NCI-H2107 treated with DMSO at 0.1 percent for 48 hours (cell line): ENCODE data around the gene FAM168A.
"Not testable (repeated sequence)": the region's sequence is repeated elsewhere in the genome, so short reads cannot be mapped to it uniquely, and the experiment has no call there.

Experiments
- DNase-seq: peaks from one replicate; lab custom pipeline; 2025; ENCODE audit not compliant: unreplicated experiment; lab: John Stamatoyannopoulos, UW

FAM168A gene

GRCh38 chr11:73596547-73596946 lies 1.4 kb downstream of the FAM168A start:
- DNase-seq: no peak

GRCh38 chr11:73592640-73593039 lies 5.3 kb downstream of the FAM168A start:
- no peak for DNase-seq

GRCh38 chr11:73591743-73592142 lies 6.2 kb downstream of the FAM168A start:
- DNase-seq: no peak

DNA sequence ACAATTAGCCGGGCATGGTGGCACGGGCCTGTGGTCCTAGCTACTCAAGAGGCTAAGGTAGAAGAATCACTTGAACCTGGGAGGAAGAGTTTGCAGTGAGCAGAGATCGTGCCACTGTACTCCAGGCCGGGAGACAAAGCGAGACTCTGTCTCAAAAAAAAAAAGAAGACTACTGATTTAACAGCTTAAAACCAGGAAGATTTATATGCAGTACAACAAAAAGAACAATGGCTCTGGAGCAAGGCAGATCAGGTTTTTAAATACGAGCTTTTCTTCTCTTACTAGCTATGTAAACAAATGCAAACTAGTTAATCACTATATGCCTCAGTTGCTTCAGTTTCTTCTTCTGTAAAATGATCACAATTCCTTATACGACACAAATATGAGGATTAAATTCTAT lies 6.9 kb downstream of the FAM168A start:
- no peak for DNase-seq

DNA sequence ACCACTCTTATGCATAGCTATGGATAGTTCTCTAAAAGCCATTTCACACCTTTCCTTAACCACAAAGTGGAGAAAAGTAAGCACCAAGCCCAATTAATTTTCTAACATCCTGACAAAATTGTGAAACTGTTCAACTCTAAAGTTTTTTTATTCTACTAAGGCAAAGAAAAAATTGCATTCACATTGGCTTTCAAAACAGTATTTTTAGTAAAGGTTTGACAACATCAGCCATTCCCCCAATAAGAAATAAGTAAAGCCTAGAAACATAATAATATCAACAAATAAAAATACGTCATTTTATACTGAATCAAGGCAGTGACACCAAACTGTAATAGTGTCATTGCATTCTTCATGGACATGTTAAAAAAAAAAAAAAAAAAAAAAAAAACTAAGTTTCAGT lies 11.1 kb downstream of the FAM168A start:
- DNase-seq: no peak

DNA sequence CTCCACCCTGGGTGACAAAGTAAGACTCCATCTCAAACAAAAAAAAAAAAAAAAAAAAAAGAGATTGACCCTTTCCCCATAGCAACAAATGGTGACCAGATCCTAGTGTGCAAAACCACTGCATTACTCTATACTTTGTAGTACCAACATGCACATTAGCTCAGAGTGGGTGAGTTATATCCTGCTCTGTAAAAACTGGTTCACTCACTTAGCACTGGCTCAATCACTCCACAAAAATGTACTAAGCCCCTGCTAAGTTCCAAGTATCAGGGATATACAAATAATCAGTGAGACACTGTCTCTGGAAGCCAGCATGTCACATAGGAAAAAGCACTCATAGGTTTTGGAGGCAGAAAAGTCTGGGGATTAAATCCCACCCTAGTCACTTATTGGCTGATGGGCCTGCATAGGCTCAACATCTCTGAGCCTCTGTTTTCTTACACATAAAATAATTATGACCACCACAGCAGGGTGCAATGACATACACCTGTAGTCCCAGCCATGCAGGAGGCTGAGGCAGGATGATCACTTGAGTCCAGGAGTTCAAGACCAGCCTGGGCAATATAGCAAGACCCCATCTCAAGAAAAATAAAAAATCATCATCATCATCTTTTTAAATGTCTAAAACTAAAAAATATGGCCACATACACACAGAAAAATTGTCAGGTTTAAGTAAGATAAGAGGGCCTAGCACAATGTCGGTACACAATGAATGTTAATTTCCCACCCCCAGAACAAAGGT lies 11.9 kb downstream of the FAM168A start:
- DNase-seq: no peak

DNA sequence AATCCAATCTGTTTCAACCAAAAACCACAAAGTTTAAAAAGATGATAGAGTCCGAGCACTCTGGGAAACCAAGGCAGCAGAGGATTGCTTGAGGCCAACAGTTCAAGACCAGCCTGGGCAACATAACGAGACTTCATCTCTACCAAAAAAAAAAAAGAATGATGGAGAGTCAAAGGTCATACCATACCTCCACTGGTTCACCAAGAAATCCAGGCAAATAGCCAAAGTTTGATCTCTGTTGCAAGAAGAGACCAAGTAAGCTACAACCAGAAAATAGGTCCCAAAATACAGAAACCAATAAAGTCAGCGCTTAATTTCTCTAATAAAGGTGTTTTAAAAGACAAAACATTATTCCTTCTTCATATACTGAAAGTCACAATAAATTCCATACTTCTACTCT lies 13.1 kb downstream of the FAM168A start:
- DNase-seq: no peak

- DNase-seq: no peak
Observed at GRCh38 chr11:73582653-73583052, 15.3 kb downstream of the FAM168A start.

DNA sequence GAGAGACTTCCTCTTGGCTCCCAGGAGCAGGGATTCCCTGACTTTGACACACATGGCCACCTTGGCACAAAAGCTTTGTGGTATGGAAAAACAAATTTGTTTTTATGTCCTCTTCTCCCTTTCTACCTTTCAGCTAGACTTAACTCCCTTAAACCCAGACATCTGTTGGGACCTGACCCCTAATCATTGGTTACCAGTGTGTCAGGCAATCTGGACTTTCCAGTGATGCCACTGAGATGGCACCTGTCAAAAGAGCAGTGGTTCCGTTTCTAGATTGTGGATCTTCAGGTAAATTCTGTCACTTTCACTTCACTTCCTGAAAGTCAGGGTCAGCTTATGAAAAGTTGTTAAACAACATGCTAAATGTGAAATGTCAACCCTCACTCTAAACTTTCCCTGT lies 17.2 kb downstream of the FAM168A start:
- not testable (repeated sequence) for DNase-seq

GRCh38 chr11:73579641-73580434 lies 18.1 kb downstream of the FAM168A start:
- DNase-seq: no peak

GRCh38 chr11:73578592-73579185 lies 19.2 kb downstream of the FAM168A start:
- DNase-seq: peak; percentile 31

DNA sequence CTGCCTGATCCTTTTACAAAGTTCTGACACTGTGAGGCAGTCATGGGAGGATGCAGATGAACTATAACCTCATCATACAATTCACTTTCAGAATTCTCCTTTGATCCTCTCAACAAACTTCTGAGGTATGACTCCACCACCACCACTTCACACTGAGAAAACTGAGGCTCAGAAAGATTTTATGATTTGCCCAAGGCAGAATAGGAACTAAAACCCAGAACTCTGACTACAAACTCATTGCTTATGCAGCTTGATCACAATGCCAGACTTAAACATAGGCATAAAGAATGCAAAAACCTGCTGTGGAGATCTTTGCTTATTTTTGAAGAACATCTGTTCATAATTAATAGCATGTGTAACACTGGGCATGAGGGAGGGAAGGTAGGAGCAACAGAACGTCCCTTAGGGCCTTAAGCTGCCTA lies 20.4 kb downstream of the FAM168A start:
- no peak for DNase-seq

DNA sequence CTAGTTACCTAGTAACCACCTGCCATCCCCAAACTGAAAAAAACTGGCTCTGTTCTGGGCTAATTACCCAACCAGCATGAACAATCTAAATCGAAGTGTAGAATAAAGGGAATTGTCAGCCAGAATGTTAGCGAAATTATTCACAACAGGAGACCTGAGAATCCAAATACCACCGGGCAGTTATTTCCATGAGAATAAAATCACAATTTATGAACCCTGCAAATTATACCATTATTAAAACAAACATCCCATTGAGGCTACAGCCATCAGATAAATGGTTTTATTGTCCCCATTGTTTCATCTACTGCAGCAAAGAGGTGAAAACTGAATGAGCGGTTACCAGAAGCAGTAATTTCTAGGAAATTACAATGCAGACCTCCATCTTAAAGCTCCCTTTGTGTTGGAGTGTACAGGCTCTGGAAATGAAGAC lies 21.7 kb downstream of the FAM168A start:
- peak; percentile 17 for DNase-seq

- DNase-seq: not testable (repeated sequence)
Observed at GRCh38 chr11:73571982-73572381, 25.9 kb downstream of the FAM168A start.

DNA sequence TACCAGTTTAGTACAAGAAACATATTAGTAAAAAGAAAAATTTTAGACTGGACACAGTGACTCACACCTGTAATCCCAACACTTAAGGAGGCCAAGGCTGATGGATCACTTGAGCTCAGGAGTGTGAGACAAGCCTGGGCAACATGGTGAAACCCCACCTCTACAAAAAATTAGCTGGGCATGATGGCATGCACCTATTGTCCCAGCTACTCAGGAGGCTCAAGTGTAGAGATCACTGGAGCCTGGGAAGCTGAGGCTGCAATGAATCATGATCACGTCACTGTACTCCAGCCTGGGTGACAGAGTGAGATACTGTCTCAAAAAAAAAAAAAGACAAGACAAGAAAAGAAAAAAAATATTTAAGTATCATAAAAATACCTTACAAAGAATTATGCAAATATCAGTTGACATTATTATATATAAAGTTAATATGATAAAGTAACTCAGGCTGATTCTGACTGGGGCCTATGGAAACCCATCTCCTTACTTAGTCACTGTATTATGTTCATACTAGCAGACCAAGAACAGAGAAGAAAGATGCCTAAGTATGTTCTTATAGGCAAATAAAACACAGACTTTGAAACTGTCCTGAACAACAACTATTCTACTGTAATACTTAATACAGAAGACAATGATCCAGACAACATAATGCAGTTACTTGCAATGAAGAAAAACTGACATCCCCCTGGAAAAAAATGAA lies 27.3 kb downstream of the FAM168A start:
- no peak for DNase-seq

DNA sequence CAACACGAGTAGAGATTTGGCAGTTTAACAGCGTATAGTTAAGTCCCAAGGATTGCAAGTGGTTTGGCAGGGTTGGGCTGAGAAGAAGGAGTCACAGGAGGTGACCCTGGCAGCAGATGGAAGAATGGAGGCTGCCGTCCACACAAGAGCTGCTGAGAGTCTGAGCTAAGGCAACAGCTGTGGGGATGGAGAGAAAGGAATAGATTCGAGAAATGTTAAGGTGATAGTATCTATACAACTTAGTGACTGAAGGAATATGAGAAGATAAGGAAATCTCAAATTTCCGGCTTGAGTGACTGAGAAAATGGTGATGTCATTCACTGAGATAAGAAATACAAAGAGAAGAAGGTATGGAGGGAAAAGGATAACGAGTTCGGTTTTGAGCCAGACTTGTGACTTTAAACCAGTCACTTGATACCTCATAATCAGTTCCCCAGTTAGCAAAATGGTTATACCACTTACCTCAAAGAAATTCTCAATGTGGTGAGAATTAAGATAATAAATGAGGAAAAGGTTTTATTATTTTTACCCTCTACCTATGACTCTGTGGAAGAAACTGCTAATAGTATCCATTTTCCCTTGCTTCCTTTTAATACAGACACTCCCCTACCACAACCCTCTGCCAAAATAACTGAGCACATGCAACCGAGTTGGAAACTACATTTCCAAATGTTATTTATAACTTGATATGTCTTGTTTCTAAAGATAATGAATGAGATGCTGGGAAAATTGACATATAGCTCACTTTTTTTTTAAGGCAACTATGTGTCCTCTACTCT lies 30.7 kb downstream of the FAM168A start:
- DNase-seq: no peak

DNA sequence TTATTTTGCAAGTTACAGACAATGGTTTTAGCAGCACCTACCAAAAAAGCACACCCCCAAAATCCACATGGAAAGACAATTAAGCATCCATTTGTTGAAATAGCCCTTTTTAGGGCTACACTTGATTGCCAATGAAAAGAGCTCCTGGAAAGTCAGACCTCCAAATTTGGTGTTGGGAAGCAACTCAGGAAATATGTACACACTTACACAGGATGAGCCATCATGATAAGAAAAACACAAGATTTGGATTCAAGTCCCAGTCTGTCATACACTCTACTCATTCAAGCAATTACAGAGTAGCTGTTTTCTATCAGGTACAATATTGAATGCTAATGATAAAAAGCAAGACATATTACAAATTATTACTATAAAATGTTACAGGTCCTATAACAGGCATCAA lies 31.5 kb downstream of the FAM168A start:
- DNase-seq: no peak

GRCh38 chr11:73565804-73566203 lies 32.1 kb downstream of the FAM168A start:
- peak; percentile 10 for DNase-seq

- no peak for DNase-seq
Observed at GRCh38 chr11:73564903-73565302, 33.0 kb downstream of the FAM168A start.

- no peak for DNase-seq
Observed at GRCh38 chr11:73563539-73564200, 34.2 kb downstream of the FAM168A start.
